HEK293 (cell line): Measurements from ENCODE around the gene STK24.

ENCODE experiments used
- CTCF ChIA-PET: fragments of 350-600 bp; formaldehyde crosslinking; extraction: SDS; loops from one replicate; lab custom pipeline; 2021; ENCODE audit warnings: antibody characterized with exemption; lab: Yijun Ruan, JAX
- POLR2A ChIA-PET: fragments of 300-600 bp; formaldehyde crosslinking; extraction: SDS; loops from one replicate; lab custom pipeline; 2020; ENCODE audit warnings: antibody characterized with exemption, inconsistent platforms; lab: Yijun Ruan, JAX
- H3K27ac ChIP-seq: fragments of 200-500 bp; sonication (Bioruptor generic); 2 replicates; pipeline ENCODE4 v1.5.1; 2014; ENCODE audit warnings: low read depth, low read length, control low read depth, inconsistent platforms; ENCODE audit errors: extremely low read depth
- H3K36me3 ChIP-seq, 2 experiments: fragments of 200-500 bp in 1 of 2; sonication (Bioruptor generic) in 1 of 2; 1 replicate in 1 of 2; 2 replicates in 1 of 2; pipeline ENCODE4 v1.5.1; 2014 to 2017; ENCODE audit warnings: inconsistent platforms in 2 of 2, low read length in 2 of 2; ENCODE audit not compliant: control insufficient read depth in 2 of 2, insufficient read depth in 1 of 2
- H3K4me1 ChIP-seq: fragments of 200-500 bp; sonication (Bioruptor generic); 2 replicates; pipeline ENCODE4 v1.5.1; 2014; ENCODE audit warnings: mild to moderate bottlenecking, low read length, inconsistent platforms; ENCODE audit not compliant: control insufficient read depth, insufficient read depth
- H3K4me3 ChIP-seq: 2 replicates; pipeline ENCODE4 v1.5.1; 2011; ENCODE audit warnings: low read depth, mild to moderate bottlenecking, control low read depth, low read length, moderate library complexity
- H3K9me3 ChIP-seq: fragments of 200-500 bp; sonication (Bioruptor generic); 2 replicates; pipeline ENCODE4 v1.5.1; 2014; ENCODE audit warnings: low read depth, low read length, inconsistent platforms; ENCODE audit not compliant: control insufficient read depth, insufficient read depth
- GLIS1 ChIP-seq: fragments of 450-650 bp; formaldehyde crosslinking; IDR thresholded peaks from 2 replicates; pipeline ENCODE4 v1.5.1; 2016; ENCODE audit warnings: missing biosample characterization, missing genetic modification characterization
- MEIS1 ChIP-seq: sonication (generic); formaldehyde crosslinking; IDR thresholded peaks from 2 replicates; pipeline ENCODE4 v1.8.1; 2022; ENCODE audit warnings: missing genetic modification reagents, mild to moderate bottlenecking, borderline replicate concordance
- OSR2 ChIP-seq: fragments of 450-650 bp; formaldehyde crosslinking; IDR thresholded peaks from 2 replicates; pipeline ENCODE4 v1.5.1; 2016; ENCODE audit warnings: missing biosample characterization, missing genetic modification characterization
- PATZ1 ChIP-seq: fragments of 450-650 bp; formaldehyde crosslinking; IDR thresholded peaks from 2 replicates; pipeline ENCODE4 v1.5.1; 2016; ENCODE audit warnings: missing biosample characterization, missing genetic modification characterization
- ZBTB1 ChIP-seq: fragments of 450-650 bp; formaldehyde crosslinking; IDR thresholded peaks from 2 replicates; pipeline ENCODE4 v1.5.1; 2016; ENCODE audit warnings: missing biosample characterization, missing genetic modification characterization
- ZBTB17 ChIP-seq: fragments of 450-650 bp; formaldehyde crosslinking; IDR thresholded peaks from 2 replicates; pipeline ENCODE4 v1.5.1; 2016; ENCODE audit warnings: missing biosample characterization, missing genetic modification characterization
- ZBTB26 ChIP-seq: fragments of 450-650 bp; formaldehyde crosslinking; optimal IDR thresholded peaks from 2 replicates; pipeline ENCODE3; 2016; ENCODE audit warnings: missing biosample characterization, mild to moderate bottlenecking, missing genetic modification characterization
- ZBTB44 ChIP-seq: fragments of 450-650 bp; IDR thresholded peaks from 2 replicates; pipeline ENCODE4 v1.5.1; 2018; ENCODE audit warnings: missing biosample characterization, mild to moderate bottlenecking, missing genetic modification characterization
- ZEB2 ChIP-seq: fragments of 450-650 bp; formaldehyde crosslinking; IDR thresholded peaks from 2 replicates; pipeline ENCODE4 v1.5.1; 2016; ENCODE audit warnings: missing biosample characterization, missing genetic modification characterization
- ZNF114 ChIP-seq: fragments of 450-650 bp; formaldehyde crosslinking; IDR thresholded peaks from 2 replicates; pipeline ENCODE4 v1.5.0; 2017; ENCODE audit warnings: missing biosample characterization, missing genetic modification characterization
- ZNF211 ChIP-seq: fragments of 450-650 bp; formaldehyde crosslinking; IDR thresholded peaks from 2 replicates; pipeline ENCODE4 v1.5.1; 2016; ENCODE audit warnings: low read depth, missing biosample characterization, missing genetic modification characterization
- ZNF23 ChIP-seq: fragments of 450-650 bp; formaldehyde crosslinking; IDR thresholded peaks from 2 replicates; pipeline ENCODE4 v1.5.1; 2016; ENCODE audit warnings: missing biosample characterization, missing genetic modification characterization, borderline replicate concordance
- ZNF239 ChIP-seq: fragments of 450-650 bp; formaldehyde crosslinking; IDR thresholded peaks from 2 replicates; pipeline ENCODE4 v1.5.1; 2016; ENCODE audit warnings: missing biosample characterization, missing genetic modification characterization
- ZNF37A ChIP-seq: fragments of 450-650 bp; IDR thresholded peaks from 2 replicates; pipeline ENCODE4 v1.5.1; 2018; ENCODE audit warnings: missing biosample characterization, missing genetic modification characterization
- ZNF394 ChIP-seq: fragments of 450-650 bp; formaldehyde crosslinking; IDR thresholded peaks from 2 replicates; pipeline ENCODE4 v1.5.1; 2016; ENCODE audit warnings: missing biosample characterization, missing genetic modification characterization, mild to moderate bottlenecking, moderate library complexity, borderline replicate concordance
- ZNF404 ChIP-seq: fragments of 450-650 bp; formaldehyde crosslinking; IDR thresholded peaks from 2 replicates; pipeline ENCODE4 v1.5.1; 2017; ENCODE audit warnings: missing biosample characterization, missing genetic modification characterization
- ZNF623 ChIP-seq: fragments of 450-650 bp; formaldehyde crosslinking; IDR thresholded peaks from 2 replicates; pipeline ENCODE4 v1.5.1; 2016; ENCODE audit warnings: missing biosample characterization, missing genetic modification characterization
- ZNF776 ChIP-seq: fragments of 450-650 bp; formaldehyde crosslinking; IDR thresholded peaks from 2 replicates; pipeline ENCODE4 v1.5.0; 2017; ENCODE audit warnings: missing biosample characterization, missing genetic modification characterization, borderline replicate concordance
- ZNF791 ChIP-seq: fragments of 450-650 bp; formaldehyde crosslinking; IDR thresholded peaks from 2 replicates; pipeline ENCODE4 v1.5.1; 2016; ENCODE audit warnings: missing biosample characterization, missing genetic modification characterization
- ZNF792 ChIP-seq: fragments of 450-650 bp; formaldehyde crosslinking; IDR thresholded peaks from 2 replicates; pipeline ENCODE4 v1.5.1; 2016; ENCODE audit warnings: missing biosample characterization, missing genetic modification characterization
- ZNF843 ChIP-seq: fragments of 450-650 bp; formaldehyde crosslinking; IDR thresholded peaks from 2 replicates; pipeline ENCODE4 v1.5.1; 2016; ENCODE audit warnings: missing biosample characterization, missing genetic modification characterization
- TF ChIP-seq, protein P1 (sequence below): fragments of 450-650 bp; formaldehyde crosslinking; IDR thresholded peaks from 2 replicates; pipeline ENCODE4 v1.5.1; 2016; ENCODE audit warnings: missing biosample characterization, missing genetic modification characterization, borderline replicate concordance

Gene STK24

DNA sequence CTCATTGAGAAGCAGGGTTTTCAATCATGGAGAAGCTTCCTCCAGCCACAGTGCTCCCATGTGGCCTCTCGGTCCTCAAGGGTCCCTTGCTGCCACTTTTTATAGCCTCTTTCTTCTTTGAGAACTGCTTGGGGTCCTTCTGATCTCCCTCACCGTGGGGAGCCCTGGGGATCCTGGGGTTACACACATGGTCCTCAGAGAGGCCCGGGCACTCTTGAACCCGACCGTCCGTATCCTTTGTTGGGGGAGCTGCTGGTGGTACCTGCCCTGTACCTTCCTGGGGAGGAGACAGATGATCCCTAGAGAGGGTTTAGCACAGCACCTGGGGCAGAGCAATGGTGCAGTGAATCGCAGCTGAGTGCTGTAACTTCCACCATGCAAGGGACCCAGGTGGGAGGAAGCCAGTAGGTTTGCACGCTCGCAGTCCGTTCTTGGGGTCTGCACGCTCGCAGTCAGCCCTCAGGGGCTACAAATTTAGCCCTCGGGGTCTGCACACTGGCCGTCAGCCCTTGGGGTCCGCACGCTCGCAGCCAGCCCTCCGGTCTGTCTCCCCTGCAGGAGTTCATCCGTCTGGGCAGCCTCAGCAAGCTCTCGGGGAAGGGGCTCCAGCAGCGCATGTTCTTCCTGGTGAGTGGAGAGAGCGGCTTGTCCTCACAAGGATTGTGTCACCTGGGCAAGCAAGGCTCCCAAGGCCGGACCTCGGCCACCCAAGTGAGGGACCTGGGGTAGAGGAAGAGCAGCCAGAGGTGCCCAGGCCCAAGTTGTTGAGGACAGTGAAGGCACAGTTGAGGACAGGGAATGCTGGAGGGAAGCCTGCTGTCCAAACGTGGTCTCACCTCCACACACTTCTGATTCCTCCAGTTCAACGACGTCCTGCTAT, 138.4 kb downstream of the STK24 start:
- H3K27ac ChIP-seq: no peak overlapping the region
- no peaks in the 10 kb centered on the region for H3K4me1 ChIP-seq
- no peaks in the 10 kb centered on the region for H3K36me3 ChIP-seq
- H3K9me3 ChIP-seq: no peaks in the 10 kb centered on the region
- ChIA-PET POLR2A (no interaction called here), CTCF (interaction anchor here (0.9 to 1.1 kb wide), 2 partner anchors 12 to 215 kb away, joined by 3 read pairs; no protein-coding TSS in a partner anchor)
- H3K4me3 ChIP-seq: no peak overlapping the region
- TF ChIP-seq ZNF239 (tag by site-specific recombination): no peak
- no peak for TF ChIP-seq GLIS1 (tag by site-specific recombination)
- no peak for TF ChIP-seq ZNF404
- TF ChIP-seq ZNF394 (tag by site-specific recombination): no peak
- no peak for TF ChIP-seq ZNF776
- no peak for TF ChIP-seq ZNF23 (tag by site-specific recombination)
- TF ChIP-seq ZNF623: no peak
- TF ChIP-seq ZBTB1 (tag by site-specific recombination): no peak
- TF ChIP-seq ZNF114 (tag by site-specific recombination): no peak
- no peak for TF ChIP-seq ZNF843 (tag by site-specific recombination)
- TF ChIP-seq, protein P1, sequence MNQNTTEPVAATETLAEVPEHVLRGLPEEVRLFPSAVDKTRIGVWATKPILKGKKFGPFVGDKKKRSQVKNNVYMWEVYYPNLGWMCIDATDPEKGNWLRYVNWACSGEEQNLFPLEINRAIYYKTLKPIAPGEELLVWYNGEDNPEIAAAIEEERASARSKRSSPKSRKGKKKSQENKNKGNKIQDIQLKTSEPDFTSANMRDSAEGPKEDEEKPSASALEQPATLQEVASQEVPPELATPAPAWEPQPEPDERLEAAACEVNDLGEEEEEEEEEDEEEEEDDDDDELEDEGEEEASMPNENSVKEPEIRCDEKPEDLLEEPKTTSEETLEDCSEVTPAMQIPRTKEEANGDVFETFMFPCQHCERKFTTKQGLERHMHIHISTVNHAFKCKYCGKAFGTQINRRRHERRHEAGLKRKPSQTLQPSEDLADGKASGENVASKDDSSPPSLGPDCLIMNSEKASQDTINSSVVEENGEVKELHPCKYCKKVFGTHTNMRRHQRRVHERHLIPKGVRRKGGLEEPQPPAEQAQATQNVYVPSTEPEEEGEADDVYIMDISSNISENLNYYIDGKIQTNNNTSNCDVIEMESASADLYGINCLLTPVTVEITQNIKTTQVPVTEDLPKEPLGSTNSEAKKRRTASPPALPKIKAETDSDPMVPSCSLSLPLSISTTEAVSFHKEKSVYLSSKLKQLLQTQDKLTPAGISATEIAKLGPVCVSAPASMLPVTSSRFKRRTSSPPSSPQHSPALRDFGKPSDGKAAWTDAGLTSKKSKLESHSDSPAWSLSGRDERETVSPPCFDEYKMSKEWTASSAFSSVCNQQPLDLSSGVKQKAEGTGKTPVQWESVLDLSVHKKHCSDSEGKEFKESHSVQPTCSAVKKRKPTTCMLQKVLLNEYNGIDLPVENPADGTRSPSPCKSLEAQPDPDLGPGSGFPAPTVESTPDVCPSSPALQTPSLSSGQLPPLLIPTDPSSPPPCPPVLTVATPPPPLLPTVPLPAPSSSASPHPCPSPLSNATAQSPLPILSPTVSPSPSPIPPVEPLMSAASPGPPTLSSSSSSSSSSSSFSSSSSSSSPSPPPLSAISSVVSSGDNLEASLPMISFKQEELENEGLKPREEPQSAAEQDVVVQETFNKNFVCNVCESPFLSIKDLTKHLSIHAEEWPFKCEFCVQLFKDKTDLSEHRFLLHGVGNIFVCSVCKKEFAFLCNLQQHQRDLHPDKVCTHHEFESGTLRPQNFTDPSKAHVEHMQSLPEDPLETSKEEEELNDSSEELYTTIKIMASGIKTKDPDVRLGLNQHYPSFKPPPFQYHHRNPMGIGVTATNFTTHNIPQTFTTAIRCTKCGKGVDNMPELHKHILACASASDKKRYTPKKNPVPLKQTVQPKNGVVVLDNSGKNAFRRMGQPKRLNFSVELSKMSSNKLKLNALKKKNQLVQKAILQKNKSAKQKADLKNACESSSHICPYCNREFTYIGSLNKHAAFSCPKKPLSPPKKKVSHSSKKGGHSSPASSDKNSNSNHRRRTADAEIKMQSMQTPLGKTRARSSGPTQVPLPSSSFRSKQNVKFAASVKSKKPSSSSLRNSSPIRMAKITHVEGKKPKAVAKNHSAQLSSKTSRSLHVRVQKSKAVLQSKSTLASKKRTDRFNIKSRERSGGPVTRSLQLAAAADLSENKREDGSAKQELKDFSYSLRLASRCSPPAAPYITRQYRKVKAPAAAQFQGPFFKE (tag by site-specific recombination): no peak
- no peak for TF ChIP-seq PATZ1
- TF ChIP-seq ZEB2 (tag by site-specific recombination): no peak
- TF ChIP-seq, all 188 proteins: peak for 0

DNA sequence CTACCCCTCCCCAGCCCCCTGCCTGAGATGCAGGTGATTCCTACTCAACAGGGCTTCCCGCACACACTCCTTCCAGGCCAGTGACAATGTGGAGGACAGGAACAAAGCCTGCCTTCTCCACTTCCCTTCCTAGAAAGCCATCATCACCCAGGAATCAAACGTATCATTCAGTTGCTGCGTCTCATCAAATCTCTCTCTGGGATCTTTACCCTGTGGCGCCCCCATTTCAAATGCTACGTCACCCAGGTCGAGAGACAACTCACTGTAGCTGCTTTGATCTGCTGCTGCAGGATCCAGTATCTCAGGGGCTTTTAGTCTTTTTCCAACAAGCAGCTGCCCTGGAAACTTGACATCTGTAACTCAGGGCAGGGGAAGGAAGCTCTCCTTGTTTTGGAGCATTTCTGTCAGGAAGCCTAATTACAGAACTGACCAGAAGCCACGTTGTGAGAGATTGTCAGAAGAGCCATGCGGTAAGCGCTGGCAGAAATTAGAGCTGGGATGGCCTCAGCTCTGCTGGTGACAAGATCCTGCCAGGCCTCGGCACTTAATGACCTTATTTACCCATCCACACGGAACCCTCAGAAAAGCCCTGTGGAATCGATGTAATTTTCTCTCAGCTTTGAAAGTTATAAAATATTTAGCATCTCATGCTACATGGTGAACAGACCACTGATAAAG, 140.5 kb downstream of the STK24 start:
- TF ChIP-seq OSR2 (tag by site-specific recombination) (no peak), ZNF792 (tag by site-specific recombination) (no peak), ZNF211 (no peak), ZNF791 (tag by site-specific recombination) (no peak), ZBTB44 (tag by site-specific recombination) (no peak), MEIS1 (CRISPR knock-in tag) (no peak), ZBTB26 (tag by site-specific recombination) (no peak), ZNF37A (no peak), ZBTB17 (no peak)
- Histone ChIP-seq H3K36me3 (no peaks in the 10 kb centered on the region), H3K4me1 (no peaks in the 10 kb centered on the region), H3K9me3 (no peaks in the 10 kb centered on the region), H3K4me3 (no peak overlapping the region), H3K27ac (no peak overlapping the region)
- ChIA-PET POLR2A (no interaction called here), CTCF (interaction anchor here (0.5 to 0.7 kb wide), 3 partner anchors 12 to 237 kb away, joined by 3 to 4 read pairs (median 3); no protein-coding TSS in a partner anchor)
